IMR-90 (cell line): ENCODE data around the gene PPP1R9B. TPM values are rescaled to one million over a fixed set of nuclear protein-coding genes. Genes with fewer than 3 reads are reported as not detected.

ENCODE experiments used
- ATAC-seq: fragments of 200-7000 bp; cut with Tn5 transposase; 2 replicates; pipeline ENCODE4 v1.9.1; 2020; ENCODE audit warnings: low read depth, mild to moderate bottlenecking, moderate library complexity
- BruUV-seq: library from RNA; stranded (reverse); fragments of 400-500 nt; replicated peaks from 2 replicates; lab custom pipeline; 2021; lab: Mats Ljungman, UMichigan
- CTCF ChIA-PET: fragments of 300-600 bp; formaldehyde crosslinking; extraction: SDS; loops from one replicate; lab custom pipeline; 2021; ENCODE audit warnings: antibody characterized with exemption; lab: Yijun Ruan, JAX
- POLR2A ChIA-PET: fragments of 300-600 bp; sonication (Branson Sonifier 250); formaldehyde crosslinking; loops from one replicate; lab custom pipeline; 2022; ENCODE audit warnings: antibody characterized with exemption; ENCODE audit not compliant: unreplicated experiment; lab: Charles Lee
- DNase-seq: peaks from one replicate; pipeline ENCODE4 v3.0.0; 2013
- H2AFZ ChIP-seq: replicated peaks from 2 replicates; pipeline ENCODE3; 2013; ENCODE audit warnings: low read length, mild to moderate bottlenecking; ENCODE audit not compliant: poor library complexity
- H2AK5ac ChIP-seq: 2 replicates; pipeline ENCODE4 v1.6.1; 2013; ENCODE audit warnings: low read depth, low read length, inconsistent platforms
- H2AK9ac ChIP-seq: replicated peaks from 2 replicates; pipeline ENCODE3; 2013; ENCODE audit warnings: mild to moderate bottlenecking, low read depth, low read length, moderate library complexity; ENCODE audit not compliant: poor library complexity
- H2BK120ac ChIP-seq: 2 replicates; pipeline ENCODE4 v1.6.1; 2013; ENCODE audit warnings: low read depth, low read length, inconsistent platforms
- H2BK15ac ChIP-seq: 3 replicates; pipeline ENCODE4 v1.6.1; 2013; ENCODE audit warnings: low read depth, low read length, inconsistent platforms
- H2BK20ac ChIP-seq: 2 replicates; pipeline ENCODE4 v1.6.1; 2013; ENCODE audit warnings: low read depth, mild to moderate bottlenecking, inconsistent platforms, low read length, moderate library complexity
- H2BK5ac ChIP-seq: 2 replicates; pipeline ENCODE4 v1.6.1; 2013; ENCODE audit warnings: mild to moderate bottlenecking, low read depth, low read length, inconsistent platforms; ENCODE audit not compliant: poor library complexity, severe bottlenecking
- H3K14ac ChIP-seq: replicated peaks from 2 replicates; pipeline ENCODE4 v1.6.1; 2013; ENCODE audit warnings: low read depth, low read length, inconsistent platforms
- H3K18ac ChIP-seq: 2 replicates; pipeline ENCODE4 v1.6.1; 2013; ENCODE audit warnings: low read depth, low read length, control low read depth
- H3K23ac ChIP-seq: 2 replicates; pipeline ENCODE4 v1.6.1; 2013; ENCODE audit warnings: low read depth, low read length, inconsistent platforms
- H3K27ac ChIP-seq: 2 replicates; pipeline ENCODE4 v1.5.1; 2013; ENCODE audit warnings: mild to moderate bottlenecking, control low read depth, low read length; ENCODE audit not compliant: insufficient read depth
- H3K27me3 ChIP-seq: 2 replicates; pipeline ENCODE4 v1.6.1; 2013; ENCODE audit warnings: low read length; ENCODE audit not compliant: control insufficient read depth, insufficient read depth
- H3K36me3 ChIP-seq: 2 replicates; pipeline ENCODE4 v1.6.1; 2013; ENCODE audit warnings: low read length, mixed read lengths; ENCODE audit not compliant: control insufficient read depth, insufficient read depth
- H3K4ac ChIP-seq: 2 replicates; pipeline ENCODE4 v1.6.1; 2013; ENCODE audit warnings: low read depth, low read length, inconsistent platforms
- H3K4me1 ChIP-seq: 2 replicates; pipeline ENCODE4 v1.6.1; 2013; ENCODE audit warnings: low read length, mixed read lengths; ENCODE audit not compliant: control insufficient read depth, insufficient read depth
- H3K4me2 ChIP-seq: 2 replicates; pipeline ENCODE4 v1.6.1; 2013; ENCODE audit warnings: low read depth, mild to moderate bottlenecking, control low read depth, low read length, moderate library complexity
- H3K4me3 ChIP-seq: 2 replicates; pipeline ENCODE4 v1.5.1; 2013; ENCODE audit warnings: low read depth, mild to moderate bottlenecking, control low read depth, low read length, moderate library complexity; ENCODE audit not compliant: insufficient read depth
- H3K56ac ChIP-seq: 2 replicates; pipeline ENCODE4 v1.6.1; 2013; ENCODE audit warnings: low read length, inconsistent platforms; ENCODE audit not compliant: insufficient read depth; ENCODE audit errors: extremely low read depth
- H3K79me1 ChIP-seq, 2 experiments: 2 replicates each; pipeline ENCODE4 v1.6.1; 2013; ENCODE audit warnings: low read length in 2 of 2, inconsistent platforms in 1 of 2, low read depth in 1 of 2
- H3K9ac ChIP-seq: 2 replicates; pipeline ENCODE4 v1.6.1; 2013; ENCODE audit warnings: low read depth, low read length, control low read depth
- H3K9me1 ChIP-seq: 2 replicates; pipeline ENCODE4 v1.6.1; 2013; ENCODE audit warnings: low read length, inconsistent platforms; ENCODE audit not compliant: insufficient read depth
- H3K9me3 ChIP-seq: 2 replicates; pipeline ENCODE4 v1.6.1; 2013; ENCODE audit warnings: low read length; ENCODE audit not compliant: control insufficient read depth, insufficient read depth
- H4K20me1 ChIP-seq: 2 replicates; pipeline ENCODE4 v1.6.1; 2013; ENCODE audit warnings: low read length, inconsistent platforms; ENCODE audit not compliant: insufficient read depth
- H4K5ac ChIP-seq: 2 replicates; pipeline ENCODE4 v1.6.1; 2013; ENCODE audit warnings: mild to moderate bottlenecking, low read depth, low read length, control low read depth
- H4K8ac ChIP-seq, 2 experiments: 2 replicates each; pipeline ENCODE4 v1.6.1; 2013; ENCODE audit warnings: low read depth in 2 of 2, low read length in 2 of 2, control low read depth in 1 of 2, inconsistent platforms in 1 of 2
- H4K91ac ChIP-seq: 2 replicates; pipeline ENCODE4 v1.6.1; 2013; ENCODE audit warnings: low read depth, low read length, inconsistent platforms; ENCODE audit not compliant: insufficient read depth
- BHLHE40 ChIP-seq: fragments of 150-350 bp; IDR thresholded peaks from 2 replicates; pipeline ENCODE4 v1.6.1; 2016; ENCODE audit warnings: mild to moderate bottlenecking, low read depth, low read length
- CEBPB ChIP-seq: IDR thresholded peaks from 2 replicates; pipeline ENCODE4 v1.6.1; 2012; ENCODE audit warnings: low read depth, low read length, improper control_type of control experiment
- CTCF ChIP-seq: conservative IDR thresholded peaks from 2 replicates; pipeline ENCODE4 v1.5.1; 2012; ENCODE audit warnings: mild to moderate bottlenecking, low read depth, low read length, improper control_type of control experiment
- ELK1 ChIP-seq: fragments of 150-350 bp; IDR thresholded peaks from 2 replicates; pipeline ENCODE4 v1.6.1; 2016; ENCODE audit warnings: low read depth, mild to moderate bottlenecking, low read length, moderate library complexity, borderline replicate concordance
- FOS ChIP-seq: fragments of 150-350 bp; IDR thresholded peaks from 2 replicates; pipeline ENCODE4 v1.6.1; 2016; ENCODE audit warnings: low read depth, low read length
- MAFK ChIP-seq: IDR thresholded peaks from 2 replicates; pipeline ENCODE4 v1.6.1; 2012; ENCODE audit warnings: low read depth, low read length, improper control_type of control experiment
- MAZ ChIP-seq: IDR thresholded peaks from 2 replicates; pipeline ENCODE4 v1.6.1; 2012; ENCODE audit warnings: low read depth, mild to moderate bottlenecking, low read length, improper control_type of control experiment, moderate library complexity, borderline replicate concordance
- MXI1 ChIP-seq: IDR thresholded peaks from 2 replicates; pipeline ENCODE4 v1.6.1; 2012; ENCODE audit warnings: low read depth, mild to moderate bottlenecking, low read length, moderate library complexity, borderline replicate concordance
- NFE2L2 ChIP-seq: fragments of 150-350 bp; IDR thresholded peaks from 2 replicates; pipeline ENCODE4 v1.6.1; 2016; ENCODE audit warnings: low read depth, mild to moderate bottlenecking, low read length
- POLR2A ChIP-seq: IDR thresholded peaks from 2 replicates; pipeline ENCODE4 v1.6.1; 2012; ENCODE audit warnings: mild to moderate bottlenecking, low read depth, low read length
- RAD21 ChIP-seq: IDR thresholded peaks from 2 replicates; pipeline ENCODE4 v1.6.1; 2012; ENCODE audit warnings: low read length, improper control_type of control experiment
- RCOR1 ChIP-seq: IDR thresholded peaks from 2 replicates; pipeline ENCODE4 v1.6.1; 2012; ENCODE audit warnings: mild to moderate bottlenecking, low read length, improper control_type of control experiment; ENCODE audit not compliant: insufficient replicate concordance
- RFX5 ChIP-seq: IDR thresholded peaks from 2 replicates; pipeline ENCODE4 v1.8.0; 2012; ENCODE audit warnings: low read depth, mild to moderate bottlenecking, low read length, moderate library complexity
- SMC3 ChIP-seq: fragments of 150-350 bp; IDR thresholded peaks from 2 replicates; pipeline ENCODE4 v1.6.1; 2016; ENCODE audit warnings: low read depth, mild to moderate bottlenecking, antibody characterized with exemption, low read length, moderate library complexity
- USF2 ChIP-seq: fragments of 150-350 bp; IDR thresholded peaks from 2 replicates; pipeline ENCODE4 v1.6.1; 2017; ENCODE audit warnings: mild to moderate bottlenecking, antibody characterized with exemption, low read length, low read depth
- WGBS, 2 experiments: methylation state at CpG; one replicate each; pipeline versions ENCODE4 v1.1.5 to v1.1.7; 2013; ENCODE audit warnings: missing lambda C conversion rate in 2 of 2; ENCODE audit not compliant: insufficient read length in 1 of 2; ENCODE audit errors: extremely low coverage in 2 of 2; 5-methylcytosine and 5-hydroxymethylcytosine counted together
- dilution Hi-C: fragments of 300-500 bp; cut with HindIII; formaldehyde crosslinking; loops from one replicate; pipeline ENCODE4 v1.14.3; 2018; ENCODE audit warnings: low sequenced_read_pairs; ENCODE audit not compliant: unreplicated experiment
- in situ Hi-C: fragments of 300-500 bp; cut with MboI; formaldehyde crosslinking; loops from 3 replicates; pipeline ENCODE4 v1.14.3; 2019; ENCODE audit warnings: low sequenced_read_pairs, inconsistent platforms, mixed read lengths
- intact Hi-C: fragments of 100-400 bp; cut with micrococcal nuclease; formaldehyde crosslinking; loops from 2 replicates; pipeline ENCODE4 v1.10.0; 2022
- polyA plus RNA-seq, 3 experiments: library from polyadenylated mRNA; depleted of rRNA; stranded (reverse); fragments of >200 nt; gene quantifications; 2 replicates each; pipeline ENCODE4 v1.2.3, GENCODE V29; 2012; ENCODE audit warnings: low replicate concordance in 1 of 3
- total RNA-seq: library from RNA; depleted of rRNA; stranded (reverse); fragments of >200 nt; gene quantifications from 2 replicates; pipeline ENCODE4 v1.2.3, GENCODE V29; 2012

Gene PPP1R9B
- total and polyA plus RNA-seq, 2 of the 4 experiments (the other 2 are of a cell fraction) = 23.0 to 28.0 TPM

- CTCF ChIA-PET = no interaction called here
- intact Hi-C loops = no loop called here
- TF ChIP-seq RAD21 (no peak), BHLHE40 (no peak), MAZ (no peak), CTCF (no peak), NFE2L2 (no peak), CEBPB (no peak), FOS (no peak), ELK1 (no peak), MXI1 (no peak), USF2 (no peak), RFX5 (no peak), RCOR1 (no peak), SMC3 (no peak), MAFK (no peak), POLR2A (no peak)
These were observed 15.0 kb downstream of the PPP1R9B start for GRCh38 chr17:50135316-50136095.

More at GRCh38 chr17:50135316-50136095, 15.0 kb downstream of the PPP1R9B start:
- POLR2A ChIA-PET = interaction anchor here (0.6 kb wide), 1 partner anchor 277 kb away, joined by 4 read pairs; no protein-coding TSS in a partner anchor
- Histone ChIP-seq H2BK120ac (no peak overlapping the region), H3K23ac (no peak overlapping the region), H4K8ac (no peak overlapping the region), H2BK15ac (no peak overlapping the region), H2AK5ac (no peak overlapping the region), H2AFZ (no peak overlapping the region), H3K9ac (no peak overlapping the region), H4K5ac (no peak overlapping the region), H3K27ac (no peak overlapping the region), H3K4me1 (peaks cover 16% of the 10 kb centered on the region), H3K79me1 (peaks cover 30 to 68% of the 10 kb centered on the region in 2 experiments), H3K56ac (no peak overlapping the region), H3K4me3 (no peak overlapping the region), H3K14ac (no peak overlapping the region), H3K18ac (no peak overlapping the region), H2BK5ac (no peak overlapping the region), H3K36me3 (peaks cover 60% of the 10 kb centered on the region), H3K9me3 (no peaks in the 10 kb centered on the region), H3K4me2 (no peak overlapping the region), H3K27me3 (no peaks in the 10 kb centered on the region), H2AK9ac (peak overlapping the region; percentile 19), H3K9me1 (peaks cover 6% of the 10 kb centered on the region), H4K20me1 (peaks cover 49% of the 10 kb centered on the region), H2BK20ac (no peak overlapping the region), H4K91ac (no peak overlapping the region), H3K4ac (no peak overlapping the region)
- no TSS peak for BruUV-seq
- DNase-seq (no peak), ATAC-seq (no peak)
- 87% methylated on average over 7 of the region's 16 CpGs; no CpG with 5 or more reads in 1 of the 2 experiments for WGBS, 2 experiments
- in situ Hi-C loops = no loop called here
- dilution Hi-C loops = no loop called here
